GM21825 (cell line): ENCODE data around the gene ADRA2B.
A peak's percentile ranks its signal among the peaks of the same experiment; 100 is the strongest.

ENCODE experiments used
- ATAC-seq: cut with Tn5 transposase; IDR thresholded peaks from one replicate; pipeline ENCODE4 v1.9.1; 2021; ENCODE audit warnings: mild to moderate bottlenecking, moderate library complexity; ENCODE audit not compliant: unreplicated experiment

The ADRA2B gene

DNA sequence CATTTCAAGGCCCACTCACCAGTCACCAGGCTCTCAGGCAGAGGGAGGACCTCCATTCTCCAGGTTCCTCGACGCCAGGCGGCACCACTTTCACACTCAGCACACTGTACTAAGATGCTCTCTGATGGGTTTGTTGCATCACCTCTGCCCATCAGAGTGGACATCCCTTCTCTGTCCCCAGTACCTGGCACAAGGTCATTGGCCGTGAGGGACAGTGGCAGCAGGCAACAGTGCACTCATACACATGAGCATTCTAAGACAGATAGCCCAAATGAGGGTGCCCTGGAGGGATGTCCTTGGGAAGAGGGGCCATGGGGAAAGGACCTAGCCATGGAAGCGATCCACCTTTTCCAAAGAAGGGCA lies 3.0 kb upstream of the ADRA2B start:
- no peak for ATAC-seq

DNA sequence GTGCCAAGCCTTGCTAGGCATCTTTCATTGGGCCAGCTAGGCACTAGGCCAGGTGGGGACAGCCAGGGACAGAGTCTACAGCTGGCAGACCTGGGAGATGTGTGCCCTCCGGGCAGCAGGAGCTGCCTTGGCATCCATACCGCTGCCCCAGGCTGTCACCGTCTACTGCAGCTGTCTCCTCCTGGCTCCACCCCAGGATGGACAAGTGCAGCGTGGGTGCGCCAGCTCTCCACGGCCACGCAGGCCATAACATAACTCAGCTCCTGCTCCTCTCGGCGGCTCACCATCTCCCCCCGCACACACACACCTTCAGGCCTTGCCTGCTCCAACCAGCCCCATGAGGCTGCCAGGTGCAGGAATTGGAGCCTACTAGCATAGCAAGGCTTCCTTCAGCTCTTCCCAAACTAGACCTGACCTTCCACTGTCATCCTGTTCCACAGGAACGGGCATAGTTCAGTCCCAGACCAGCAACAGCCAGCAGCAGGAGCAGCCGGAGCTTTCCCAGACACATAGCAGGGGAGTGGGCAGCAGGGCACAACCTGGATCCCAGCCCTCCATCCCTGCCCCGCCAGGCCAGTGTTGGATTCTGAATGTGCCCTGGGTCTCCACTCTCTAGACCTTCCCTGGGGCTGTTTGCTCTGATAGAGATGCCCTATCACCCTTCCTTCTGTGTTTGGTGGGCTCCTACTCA lies 2.5 kb upstream of the ADRA2B start:
- ATAC-seq, result no peak

DNA sequence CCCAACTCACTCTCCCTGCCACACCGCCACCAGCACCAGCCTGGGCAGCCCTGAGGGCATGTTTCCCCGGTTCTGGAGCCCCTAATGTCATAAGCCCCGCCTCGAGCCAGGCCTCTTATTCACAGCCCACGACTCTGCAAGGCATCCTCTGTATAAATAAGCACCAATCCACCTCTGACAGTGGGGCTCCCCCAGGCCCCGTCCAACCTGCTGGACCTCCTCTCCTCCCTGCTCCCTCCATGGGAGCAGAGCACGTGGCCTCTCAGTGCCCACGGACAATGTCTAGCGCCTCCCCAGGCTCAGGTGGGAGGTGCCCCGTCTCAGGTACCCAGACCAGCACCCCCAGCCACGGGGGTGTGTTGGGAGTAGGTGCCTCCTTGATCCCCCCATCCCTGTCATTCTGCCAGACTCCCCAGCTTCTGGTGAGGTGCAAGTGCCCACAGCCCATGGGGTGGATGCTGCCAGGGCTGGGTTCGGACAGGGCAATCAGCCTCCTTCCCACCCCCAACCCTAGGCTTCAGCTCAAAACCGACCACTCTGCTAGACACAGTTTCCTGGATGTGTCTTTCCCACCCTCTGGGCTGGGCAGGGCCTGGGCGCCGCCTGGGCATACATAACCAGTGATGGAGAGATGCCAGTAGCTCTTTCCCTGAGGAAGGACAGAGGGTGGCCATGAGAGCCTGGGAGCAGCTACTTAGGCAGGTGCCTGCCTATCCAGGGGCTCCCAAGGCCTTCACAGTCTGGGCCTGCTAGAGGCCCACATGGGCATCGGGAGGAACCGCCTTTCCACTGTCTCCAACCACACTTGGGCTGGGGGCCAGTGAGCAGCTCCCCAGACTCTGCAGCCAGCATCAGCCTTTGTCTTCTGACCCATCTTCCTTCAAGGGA lies 1.6 kb upstream of the ADRA2B start:
- ATAC-seq, result no peak

DNA sequence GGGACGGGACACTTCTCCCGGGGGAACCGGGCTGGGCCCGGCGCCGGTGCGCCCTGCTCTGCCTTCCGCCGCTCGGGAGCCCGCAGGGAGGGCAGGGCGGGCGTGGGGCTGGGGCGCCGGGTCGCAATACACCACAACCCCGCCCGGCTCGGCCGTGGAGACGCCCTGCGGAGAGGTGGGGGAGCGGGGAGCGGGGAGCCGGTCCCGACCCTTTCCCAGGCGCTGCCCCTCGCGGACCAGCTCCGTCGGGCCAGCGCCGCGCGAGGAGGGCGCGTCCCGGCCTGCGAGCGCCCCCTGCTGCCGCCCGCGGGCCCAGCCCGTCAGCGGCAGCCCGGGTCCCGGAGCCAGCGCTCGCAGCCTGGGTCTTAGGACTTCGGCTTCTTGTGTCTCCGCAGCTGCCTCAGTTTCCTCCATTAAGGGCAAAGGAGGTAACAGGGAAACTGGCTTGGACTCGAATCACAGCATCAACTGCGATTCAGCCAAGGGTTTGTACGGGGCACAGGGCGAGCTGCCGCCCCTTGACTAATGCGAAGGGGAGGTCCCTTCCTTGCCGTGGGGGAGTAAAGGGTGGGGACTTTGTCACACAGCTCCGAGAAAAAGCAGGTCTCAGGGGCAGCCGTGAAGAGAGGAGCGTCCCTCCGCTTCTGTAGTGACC lies 635 bp upstream of the ADRA2B start:
- peak; percentile 45 for ATAC-seq

DNA sequence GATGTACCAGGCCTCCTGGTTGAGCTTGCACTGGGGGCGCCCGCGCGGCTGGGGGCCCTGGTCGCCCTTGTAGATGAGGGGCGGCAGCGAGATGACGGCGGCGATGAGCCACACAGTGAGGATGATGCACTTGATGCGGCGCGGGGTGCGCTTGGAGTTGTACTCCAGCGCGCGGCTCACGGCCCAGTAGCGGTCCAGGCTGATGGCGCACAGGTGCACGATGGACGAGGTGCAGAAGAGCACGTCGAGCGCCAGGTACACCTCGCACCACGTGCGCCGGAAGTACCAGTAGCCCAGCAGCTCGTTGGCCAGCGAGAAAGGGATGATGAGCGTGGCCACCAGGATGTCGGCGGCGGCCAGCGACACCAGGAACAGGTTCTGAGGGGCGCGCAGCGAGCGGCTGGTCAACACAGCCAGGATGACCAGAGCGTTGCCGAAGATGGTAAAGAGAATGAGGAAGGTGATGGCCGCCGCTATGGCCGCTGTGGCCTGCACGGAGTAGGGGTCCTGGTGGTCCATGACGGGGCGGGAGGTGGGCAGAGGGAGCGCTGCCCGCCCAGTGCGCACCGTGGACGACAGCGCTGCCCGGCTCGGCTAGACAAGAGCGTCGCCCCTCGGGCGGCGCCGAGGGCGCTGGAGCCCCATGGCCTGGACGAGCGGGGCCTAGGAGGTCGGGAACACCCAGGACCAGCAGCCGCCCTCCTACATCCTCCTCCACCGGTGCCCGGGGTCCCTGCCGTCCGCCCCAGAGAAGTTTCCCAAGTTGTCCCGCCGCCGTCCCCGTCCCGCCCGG lies 544 bp downstream of the ADRA2B start:
- no peak for ATAC-seq

DNA sequence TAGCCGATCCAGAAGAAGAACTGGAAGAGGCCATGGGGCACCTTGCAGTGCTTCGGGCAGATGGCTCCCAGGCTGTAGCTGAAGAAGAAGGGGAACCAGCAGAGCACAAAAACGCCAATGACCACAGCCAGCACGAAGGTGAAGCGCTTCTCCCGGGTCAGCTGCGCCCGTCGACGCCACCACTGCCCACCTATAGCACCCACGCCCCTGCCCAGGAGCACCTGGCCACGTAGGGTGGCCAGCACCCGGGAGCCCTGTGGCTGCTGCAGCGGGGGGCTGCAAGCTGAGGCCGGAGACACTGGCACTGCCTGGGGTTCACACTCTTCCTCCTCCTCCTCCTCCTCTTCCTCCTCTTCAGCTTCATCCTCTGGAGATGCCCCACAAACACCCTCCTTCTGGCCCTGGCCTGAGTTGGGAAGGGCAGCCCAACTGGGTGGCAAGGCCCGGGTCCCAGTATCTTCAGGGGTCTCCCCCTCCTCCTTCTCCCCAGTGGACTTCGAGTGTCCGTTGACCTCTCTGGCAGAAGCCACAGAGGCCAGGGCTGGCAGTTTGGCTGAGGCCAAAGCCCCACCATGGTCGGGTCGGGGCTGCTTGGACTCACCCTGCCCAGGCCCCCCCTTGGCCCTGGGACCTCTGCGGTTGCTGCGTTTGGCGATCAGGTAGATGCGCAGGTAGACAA lies 1.3 kb downstream of the ADRA2B start:
- ATAC-seq, result no peak

DNA sequence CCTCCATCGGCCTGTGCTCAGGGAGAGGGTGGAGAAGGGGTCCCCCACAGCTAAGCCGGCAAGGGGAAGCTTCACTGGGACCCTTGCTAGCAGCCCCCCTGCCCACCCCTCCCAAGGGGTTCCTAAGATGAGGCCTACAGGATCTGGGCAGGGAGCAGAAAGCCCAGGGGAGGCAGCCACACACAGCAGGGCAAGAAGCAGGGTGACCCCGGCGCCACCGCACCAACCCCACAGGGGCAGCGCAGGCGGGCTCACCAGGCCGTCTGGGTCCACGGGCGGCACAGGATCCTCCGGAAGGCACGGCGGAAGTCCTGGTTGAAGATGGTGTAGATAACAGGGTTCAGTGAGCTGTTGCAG lies 1.8 kb downstream of the ADRA2B start:
- no peak for ATAC-seq

DNA sequence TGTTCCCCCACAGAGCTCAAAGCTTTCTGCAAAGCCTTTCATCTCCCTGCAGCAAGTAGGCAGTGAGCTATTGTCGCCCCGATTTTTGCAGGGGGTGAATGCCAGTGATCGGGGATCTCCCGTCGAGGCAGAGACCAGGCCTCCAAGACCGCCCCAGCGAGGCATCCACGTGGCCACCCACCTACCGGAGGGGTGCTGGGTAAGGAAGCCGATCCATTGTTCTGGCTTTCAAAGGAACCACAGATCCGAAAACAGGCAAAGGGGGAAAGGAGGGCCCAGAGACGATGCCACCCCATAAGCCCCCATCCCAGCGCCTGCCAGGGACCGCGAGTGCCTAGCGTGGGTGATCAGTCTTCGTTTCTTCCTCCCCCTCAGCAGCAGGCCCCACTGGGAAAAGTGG lies 2.4 kb downstream of the ADRA2B start:
- ATAC-seq, result no peak

DNA sequence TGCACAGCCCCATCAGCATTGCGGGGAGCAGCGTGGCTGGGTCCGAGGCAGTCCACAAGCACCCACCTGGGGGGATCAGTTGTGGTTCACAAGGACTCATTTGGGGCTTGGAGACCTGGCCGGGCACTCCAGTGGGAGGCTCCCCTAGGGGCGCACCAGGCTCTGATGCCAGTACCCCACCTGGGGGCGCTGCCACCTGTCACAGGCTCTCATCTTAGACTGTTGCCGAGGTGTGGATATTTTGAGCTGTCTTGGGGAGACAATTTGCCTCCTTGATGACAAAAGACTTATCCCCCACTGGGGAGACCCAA lies 3.0 kb downstream of the ADRA2B start:
- no peak for ATAC-seq

DNA sequence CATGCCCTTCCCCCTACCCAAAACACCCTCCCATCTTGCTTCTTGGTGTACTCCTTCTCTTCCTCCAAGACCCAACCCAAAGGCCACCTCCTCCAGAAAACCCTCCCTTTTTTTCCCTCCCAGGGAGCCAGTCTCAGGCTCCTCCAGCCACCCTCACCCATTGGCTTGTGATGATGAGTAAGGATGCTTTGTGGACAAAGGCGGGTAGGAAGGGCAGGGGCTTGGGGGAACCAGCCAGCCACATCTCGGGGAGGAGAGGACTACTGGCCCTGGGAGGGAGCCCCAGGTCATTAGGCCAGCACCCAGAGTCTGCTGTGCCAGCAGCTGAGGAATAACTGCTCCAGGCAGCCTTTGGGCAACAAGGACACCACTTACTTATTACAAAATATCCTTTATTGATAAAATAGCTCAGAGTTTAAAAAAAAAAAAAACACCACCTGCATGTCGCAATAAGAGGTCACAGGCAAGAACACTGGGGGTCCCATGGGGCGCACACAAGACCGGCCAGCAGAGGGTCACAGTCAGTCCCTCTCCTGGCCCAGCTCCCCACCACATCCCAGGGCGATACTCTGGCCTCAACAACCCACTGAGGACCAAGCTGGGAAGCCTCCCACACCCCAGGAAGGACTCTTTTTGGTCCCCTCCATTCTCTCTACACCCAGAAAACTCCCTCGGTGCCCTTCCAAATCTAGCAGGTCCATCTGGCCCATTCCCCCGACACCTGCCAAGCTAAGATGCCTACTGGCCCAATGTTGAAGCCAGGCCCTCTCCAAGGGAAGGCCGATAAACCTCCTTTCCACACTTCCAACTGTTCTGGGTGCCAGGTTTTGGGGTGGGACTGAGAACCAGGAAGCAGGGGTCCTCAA lies 3.6 kb downstream of the ADRA2B start:
- no peak for ATAC-seq

DNA sequence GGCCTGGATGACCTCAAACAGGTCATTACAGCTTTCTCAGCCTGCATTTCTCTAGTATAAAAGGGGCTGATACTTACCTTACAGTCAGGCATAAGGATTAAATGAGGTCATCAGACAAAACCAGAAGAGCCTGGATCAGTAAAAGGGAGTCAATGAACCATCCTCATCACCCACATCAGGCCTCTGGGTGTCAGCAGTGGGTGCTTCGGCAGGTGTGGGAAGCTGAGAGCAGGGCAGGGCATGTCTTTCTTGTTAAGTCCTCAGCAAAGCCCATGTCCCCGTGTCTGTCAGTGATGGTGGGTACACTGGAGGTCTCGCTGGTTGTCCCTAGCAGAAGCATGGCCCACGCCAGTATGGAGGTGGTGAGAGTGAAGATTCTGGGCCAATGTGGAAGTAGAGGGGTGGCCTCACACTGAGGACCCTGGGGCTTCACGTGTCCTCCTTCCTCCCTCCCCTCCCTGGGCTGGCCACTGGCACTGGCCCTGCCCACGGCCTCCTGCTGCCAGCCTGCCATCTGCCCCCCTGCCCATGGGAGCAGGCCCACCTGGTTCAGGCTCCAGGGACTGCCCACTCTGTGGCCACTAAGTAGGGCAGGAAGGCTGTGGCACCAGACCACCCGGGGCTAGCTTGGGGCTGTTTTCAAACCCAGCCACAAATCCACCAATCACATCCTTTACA lies 4.4 kb downstream of the ADRA2B start:
- ATAC-seq, result no peak

DNA sequence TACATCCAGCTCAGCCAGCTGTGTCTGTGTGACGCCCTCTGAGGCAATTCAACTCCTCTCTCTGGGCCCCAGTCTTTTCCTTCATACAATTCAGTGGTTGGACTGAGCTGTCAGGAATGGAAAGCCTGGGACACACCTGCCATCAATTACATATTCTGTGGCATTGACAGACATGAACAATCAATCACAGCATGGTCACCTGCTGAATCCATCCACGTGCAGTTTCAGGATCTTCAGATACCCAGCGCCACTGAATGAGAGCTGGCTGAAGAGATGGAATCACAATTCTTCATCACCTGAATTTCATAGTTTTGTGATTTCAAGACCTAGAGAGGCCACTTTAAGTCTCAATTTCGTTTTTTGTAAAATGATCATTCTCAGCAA lies 5.1 kb downstream of the ADRA2B start:
- no peak for ATAC-seq

DNA sequence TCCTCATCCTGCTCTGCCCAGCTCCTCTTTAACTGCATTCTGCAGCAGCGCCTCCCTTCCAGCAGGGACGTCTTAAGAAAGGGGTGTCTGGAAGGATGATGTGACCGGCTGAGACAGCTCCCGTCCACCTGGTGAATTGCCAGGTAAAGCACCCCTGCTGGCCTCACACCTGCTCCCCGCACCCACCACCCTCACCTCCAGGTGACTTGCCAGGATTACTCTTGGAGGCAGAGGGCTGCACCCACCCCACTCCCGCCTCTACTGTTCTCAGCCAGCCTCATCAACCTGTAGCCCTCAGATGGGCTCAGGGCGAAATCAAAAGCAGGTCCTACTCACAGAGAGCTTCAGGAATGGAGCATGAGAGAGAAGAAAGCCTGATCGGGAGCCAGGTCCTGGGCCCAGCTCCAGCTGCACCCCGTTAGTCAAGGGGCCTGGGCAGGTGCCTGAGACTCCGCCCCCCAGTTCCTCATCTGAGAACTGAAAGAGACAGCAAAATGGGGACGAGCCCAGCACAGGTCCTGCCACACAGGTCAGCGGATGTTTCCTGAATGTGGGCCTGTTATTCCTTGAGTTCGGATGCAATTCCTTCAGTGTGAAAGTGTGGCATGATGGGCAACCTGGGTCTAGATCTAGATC lies 5.6 kb downstream of the ADRA2B start:
- no peak for ATAC-seq

DNA sequence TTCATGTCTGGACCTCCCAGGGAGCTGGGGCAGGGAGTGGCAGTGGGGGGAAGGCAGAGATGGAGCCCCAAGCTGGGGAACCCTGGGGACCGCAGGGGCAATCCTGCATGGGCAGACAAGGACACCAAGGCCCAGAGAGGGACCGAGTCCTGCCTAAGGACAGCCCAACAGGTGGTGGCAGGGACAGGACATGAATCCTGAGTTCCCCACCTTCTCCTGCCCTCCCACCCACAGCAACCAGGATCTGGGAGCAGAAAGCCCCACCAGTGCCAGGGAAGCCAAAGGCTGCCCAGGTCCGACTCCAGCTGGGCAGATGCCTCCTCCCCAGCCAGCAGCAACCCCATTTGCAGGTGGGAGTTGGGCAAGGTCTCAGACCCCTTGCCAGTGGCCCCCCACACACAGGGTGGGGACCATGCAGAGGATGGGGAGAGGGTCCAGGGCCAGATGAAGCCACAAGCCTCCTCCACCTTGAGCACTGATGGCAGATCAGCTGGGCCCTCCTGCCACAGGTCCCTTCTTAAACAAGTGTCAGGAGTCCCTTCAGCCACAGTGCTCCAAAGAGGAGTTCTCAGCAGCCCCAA lies 6.3 kb downstream of the ADRA2B start:
- ATAC-seq, result no peak

DNA sequence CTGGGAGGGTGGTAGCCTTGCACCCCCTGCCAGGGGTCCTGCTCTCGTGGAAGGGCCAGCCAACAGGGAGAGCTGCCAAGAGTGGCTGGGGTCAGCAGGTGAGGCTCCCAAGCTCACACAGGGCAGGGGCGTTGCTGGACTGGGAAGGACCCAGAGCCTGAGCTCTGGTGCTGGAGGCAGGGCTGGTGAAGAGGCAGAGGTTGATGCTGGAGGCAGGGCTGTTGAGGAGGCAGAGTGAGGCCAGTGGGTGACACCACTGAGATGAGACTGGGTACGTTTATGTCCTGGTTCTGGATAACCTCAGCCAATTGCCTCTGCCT lies 7.0 kb downstream of the ADRA2B start:
- no peak for ATAC-seq

DNA sequence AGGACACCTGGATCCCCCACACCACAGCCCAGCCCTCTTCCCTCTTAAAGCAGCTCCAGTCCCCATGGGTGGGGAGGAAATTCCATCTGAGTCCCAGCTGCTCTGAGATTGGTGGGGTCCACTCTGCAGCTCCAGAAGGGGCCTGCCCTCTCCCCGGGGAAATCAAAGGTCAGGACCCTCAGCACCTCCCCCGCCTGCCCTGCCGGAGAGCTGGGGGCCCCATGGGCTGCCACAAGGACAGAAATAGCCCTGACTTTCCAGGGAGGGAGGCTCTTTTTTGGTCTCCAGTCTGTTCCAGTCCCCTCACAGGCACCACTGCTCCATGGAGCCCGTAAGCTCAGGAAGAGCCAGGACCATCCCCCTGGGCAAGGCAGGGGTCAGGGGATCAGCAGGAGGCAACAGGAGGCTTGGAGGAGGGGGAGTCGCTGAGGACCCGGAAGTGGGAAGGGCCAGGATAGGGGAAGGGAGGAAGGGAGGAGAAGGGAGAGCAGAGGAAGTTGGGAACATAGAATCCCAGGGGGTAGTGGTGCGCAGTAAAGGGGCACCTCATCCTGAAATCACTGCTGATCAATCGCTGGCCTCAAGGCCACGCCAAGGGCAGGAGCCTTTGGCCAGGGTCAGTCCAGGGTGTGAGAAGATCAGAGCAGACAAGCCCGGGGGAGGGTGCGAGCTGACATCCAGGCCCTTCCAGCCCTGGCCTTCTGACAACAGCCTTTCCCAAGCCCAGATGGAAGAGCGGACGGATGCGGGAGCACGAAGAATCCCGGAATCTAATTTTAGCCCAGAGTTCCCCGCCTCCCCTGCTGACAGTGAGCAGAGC lies 7.6 kb downstream of the ADRA2B start:
- ATAC-seq, result no peak

DNA sequence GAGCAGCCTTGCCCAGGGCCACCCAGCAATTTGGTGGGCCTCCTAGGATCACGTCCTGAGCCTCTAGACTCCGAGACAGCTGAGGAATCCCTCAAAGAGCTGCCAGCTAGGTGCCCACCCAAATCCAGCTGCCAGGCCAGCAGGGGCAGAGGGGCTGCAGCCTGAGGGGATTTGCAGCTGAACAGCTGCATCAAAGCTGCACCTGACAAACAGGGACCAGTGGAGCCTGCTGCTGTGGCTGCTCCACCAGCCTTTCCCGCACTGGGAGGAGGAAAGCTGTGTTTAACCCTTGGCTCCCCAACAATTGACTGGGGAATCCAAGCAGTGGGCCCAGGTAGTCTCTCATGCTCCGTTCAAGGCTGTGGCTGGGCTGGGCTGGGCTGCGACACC lies 8.2 kb downstream of the ADRA2B start:
- no peak for ATAC-seq

DNA sequence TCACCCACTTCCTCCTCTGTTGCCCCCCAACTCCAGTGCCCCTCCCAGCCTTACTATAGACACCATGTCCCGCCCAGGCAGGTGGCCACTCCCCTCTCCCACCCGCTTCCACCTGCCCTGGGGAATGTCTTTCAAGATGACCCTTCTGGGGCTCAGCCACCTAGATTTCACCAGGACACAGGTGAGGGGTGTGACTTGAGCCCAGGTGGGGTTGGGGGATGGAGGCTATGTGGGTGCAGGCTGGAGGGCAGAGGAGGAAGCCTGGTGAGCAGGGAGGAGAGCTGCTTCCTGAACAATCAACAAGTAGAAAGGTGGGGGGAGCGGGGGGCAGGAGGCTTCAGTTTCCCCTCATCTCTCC lies 8.7 kb downstream of the ADRA2B start:
- ATAC-seq, result no peak
